ENCODE results near the gene BCHE. TPM values are rescaled to one million over a fixed set of nuclear protein-coding genes. Genes with fewer than 3 reads are reported as not detected.
"Not testable (repeated sequence)": the region's sequence is repeated elsewhere in the genome, so short reads cannot be mapped to it uniquely, and the experiment has no call there.

The BCHE gene
- total RNA-seq, 2 experiments from 2014 or later, result not detected

GRCh38 chr3:165846056-165846455 lies 8.8 kb upstream of the BCHE start:
- Mint-ChIP-seq H3K4me1 (no peaks in the 10 kb centered on the region), H3K27me3 (no peaks in the 10 kb centered on the region), H3K4me3 (no peak overlapping the region), H3K27ac (no peak overlapping the region), H3K9me3 (no peaks in the 10 kb centered on the region), H3K36me3 (ENCODE audit: low read depth) (no peaks in the 10 kb centered on the region)
- DNase-seq, result no peak
- POLR2A ChIA-PET, result no interaction called here
- CTCF ChIA-PET, result no interaction called here

DNA sequence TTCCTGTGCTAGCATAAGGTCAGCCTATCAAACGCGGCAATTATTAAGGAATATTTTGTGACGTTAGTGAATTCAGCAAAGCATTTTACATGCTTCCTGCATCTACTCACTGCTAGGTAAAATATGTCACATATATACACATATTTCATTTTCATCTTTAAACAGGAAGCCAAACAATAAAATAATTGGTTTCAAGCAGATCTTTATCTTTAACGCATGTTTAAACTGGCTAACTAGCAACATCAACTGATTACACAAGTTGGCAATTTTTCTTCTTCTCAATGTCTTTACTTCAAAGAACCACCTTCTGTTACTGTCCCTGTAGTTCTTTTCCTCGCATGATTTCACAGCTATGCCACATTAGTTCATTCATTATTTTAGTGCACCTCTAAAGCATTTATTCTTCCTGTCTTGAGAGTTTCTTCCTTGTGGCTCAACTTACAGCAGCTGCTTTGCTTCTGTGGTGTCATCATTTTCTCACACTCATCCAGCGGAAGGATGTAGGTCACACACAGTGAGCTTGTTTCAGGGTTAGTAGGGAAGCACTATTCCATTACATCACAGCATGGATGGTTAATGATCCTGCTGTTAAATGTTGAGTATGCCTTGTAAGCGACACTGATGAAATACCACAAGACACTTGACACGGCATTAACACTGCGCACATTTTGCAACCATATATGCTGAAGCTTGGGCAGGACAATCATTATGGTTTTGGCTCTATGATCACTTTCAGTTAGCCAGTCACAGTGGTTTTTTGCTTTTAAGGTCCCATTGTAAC lies 2.3 kb upstream of the BCHE start:
- Mint-ChIP-seq H3K27me3 (no peaks in the 10 kb centered on the region), H3K4me1 (no peaks in the 10 kb centered on the region), H3K9me3 (no peaks in the 10 kb centered on the region), H3K36me3 (ENCODE audit: low read depth) (no peaks in the 10 kb centered on the region), H3K4me3 (no peak overlapping the region), H3K27ac (no peak overlapping the region)
- ChIA-PET CTCF (no interaction called here), POLR2A (no interaction called here)
- DNase-seq, result no peak

GRCh38 chr3:165837801-165838200 lies 578 bp upstream of the BCHE start:
- Mint-ChIP-seq H3K4me1 (no peaks in the 10 kb centered on the region), H3K27ac (no peak overlapping the region), H3K36me3 (ENCODE audit: low read depth) (no peaks in the 10 kb centered on the region), H3K27me3 (no peaks in the 10 kb centered on the region), H3K4me3 (no peak overlapping the region), H3K9me3 (no peaks in the 10 kb centered on the region)
- no peak for DNase-seq
- CTCF ChIA-PET, result no interaction called here
- POLR2A ChIA-PET, result no interaction called here

DNA sequence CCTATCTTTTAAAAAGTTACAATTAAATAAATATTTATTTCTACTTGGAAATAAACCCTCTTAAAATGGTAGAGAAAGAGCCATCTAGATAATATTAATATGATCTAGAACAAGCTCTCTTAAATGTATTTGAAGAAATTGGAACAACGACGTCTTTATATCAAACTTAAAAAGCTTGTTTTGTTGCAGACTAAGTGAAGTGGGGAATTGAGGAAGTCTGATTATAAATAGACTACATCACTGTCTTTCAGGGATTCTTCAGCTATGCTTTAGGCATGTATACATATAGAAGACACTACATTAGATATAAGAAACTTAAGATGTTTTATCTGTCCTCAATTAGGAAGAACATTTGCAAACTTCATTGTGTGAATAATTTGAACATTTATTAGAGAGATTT lies 1.8 kb downstream of the BCHE start:
- H3K36me3 Mint-ChIP-seq (ENCODE audit: low read depth), result no peaks in the 10 kb centered on the region

GRCh38 chr3:165830746-165831145 lies 6.5 kb downstream of the BCHE start:
- POLR2A ChIA-PET, result no interaction called here
- Mint-ChIP-seq H3K4me1 (no peaks in the 10 kb centered on the region), H3K27me3 (no peaks in the 10 kb centered on the region), H3K36me3 (ENCODE audit: low read depth) (no peaks in the 10 kb centered on the region), H3K27ac (no peak overlapping the region), H3K4me3 (no peak overlapping the region), H3K9me3 (no peaks in the 10 kb centered on the region)
- CTCF ChIA-PET, result no interaction called here
- no peak for DNase-seq

More for the DNA sequence above, 1.8 kb downstream of the BCHE start:
- ChIA-PET POLR2A (no interaction called here), CTCF (no interaction called here)
- Mint-ChIP-seq H3K27me3 (no peaks in the 10 kb centered on the region), H3K9me3 (no peaks in the 10 kb centered on the region), H3K27ac (no peak overlapping the region), H3K4me3 (no peak overlapping the region), H3K4me1 (no peaks in the 10 kb centered on the region)
- DNase-seq, result no peak

- no peak overlapping the region for H3K27ac Mint-ChIP-seq
- no peaks in the 10 kb centered on the region for H3K36me3 Mint-ChIP-seq (ENCODE audit: low read depth)
- H3K9me3 Mint-ChIP-seq, result no peaks in the 10 kb centered on the region
- H3K4me1 Mint-ChIP-seq, result no peaks in the 10 kb centered on the region
- no peak overlapping the region for H3K4me3 Mint-ChIP-seq
- no peaks in the 10 kb centered on the region for H3K27me3 Mint-ChIP-seq
- ChIA-PET CTCF (no interaction called here), POLR2A (no interaction called here)
- no peak for DNase-seq
Measured at GRCh38 chr3:165827883-165828282, 9.3 kb downstream of the BCHE start.

DNA sequence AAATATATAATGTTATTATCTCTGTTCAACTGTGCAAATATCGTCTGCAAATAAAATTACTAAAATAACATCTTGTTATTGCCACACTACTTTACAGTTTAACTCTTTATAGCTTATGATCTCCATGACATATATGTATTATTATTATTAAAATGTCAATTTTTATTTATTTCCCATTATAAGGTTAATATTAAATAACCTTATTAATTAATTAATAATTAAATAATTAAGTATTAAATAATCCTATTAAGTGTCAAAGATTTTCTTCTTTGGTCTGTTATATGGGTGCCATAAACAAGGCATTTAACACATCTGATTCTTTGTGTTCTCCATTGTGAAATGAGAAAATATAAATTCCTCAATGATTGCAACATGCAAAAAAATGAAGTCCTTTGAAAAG lies 10.0 kb downstream of the BCHE start:
- no peak overlapping the region for H3K27ac Mint-ChIP-seq
- no peaks in the 10 kb centered on the region for H3K27me3 Mint-ChIP-seq
- H3K36me3 Mint-ChIP-seq (ENCODE audit: low read depth), result no peaks in the 10 kb centered on the region
- CTCF ChIA-PET, result no interaction called here
- DNase-seq, result no peak
- H3K9me3 Mint-ChIP-seq, result no peaks in the 10 kb centered on the region
- no peaks in the 10 kb centered on the region for H3K4me1 Mint-ChIP-seq
- POLR2A ChIA-PET, result no interaction called here
- no peak overlapping the region for H3K4me3 Mint-ChIP-seq

- Mint-ChIP-seq H3K27me3 (no peaks in the 10 kb centered on the region), H3K27ac (no peak overlapping the region), H3K9me3 (peaks cover 2% of the 10 kb centered on the region), H3K36me3 (ENCODE audit: low read depth) (no peaks in the 10 kb centered on the region), H3K4me1 (no peaks in the 10 kb centered on the region), H3K4me3 (no peak overlapping the region)
- POLR2A ChIA-PET, result no interaction called here
- DNase-seq, result no peak
- CTCF ChIA-PET, result no interaction called here
Measured at GRCh38 chr3:165820671-165821123, 16.5 kb downstream of the BCHE start.

DNA sequence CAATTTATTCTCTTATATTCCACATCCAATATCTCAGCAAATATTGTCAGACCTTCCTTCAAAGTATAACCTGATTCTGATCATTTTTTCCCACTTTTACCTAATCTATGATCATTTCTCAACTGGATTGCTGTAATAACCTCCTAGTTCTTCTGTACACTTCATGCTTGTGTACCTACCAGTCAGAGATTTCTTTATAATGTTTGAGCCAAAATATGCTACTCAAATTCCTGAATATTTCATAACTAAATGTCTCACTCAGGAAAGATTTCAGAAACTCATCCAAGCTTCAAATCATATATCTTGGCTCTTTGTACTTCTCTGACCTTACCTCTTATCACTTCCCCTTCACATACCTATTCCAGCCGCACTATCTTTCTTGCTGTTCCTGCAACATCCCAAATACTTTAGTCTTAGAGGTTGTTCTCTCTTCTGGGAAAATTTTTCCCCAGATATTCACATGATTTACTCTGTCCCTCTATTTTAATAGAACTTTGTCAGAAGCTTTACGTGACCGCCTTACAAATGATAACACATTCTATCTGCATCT lies 20.0 kb downstream of the BCHE start:
- DNase-seq, result no peak
- Mint-ChIP-seq H3K4me3 (no peak overlapping the region), H3K36me3 (ENCODE audit: low read depth) (no peaks in the 10 kb centered on the region), H3K9me3 (peaks cover 2% of the 10 kb centered on the region), H3K27ac (no peak overlapping the region), H3K4me1 (no peaks in the 10 kb centered on the region), H3K27me3 (no peaks in the 10 kb centered on the region)
- CTCF ChIA-PET, result no interaction called here
- POLR2A ChIA-PET, result no interaction called here

- no peak overlapping the region for H3K27ac Mint-ChIP-seq
- no peaks in the 10 kb centered on the region for H3K27me3 Mint-ChIP-seq
- POLR2A ChIA-PET, result no interaction called here
Measured at GRCh38 chr3:165816209-165816608, 21.0 kb downstream of the BCHE start.

GRCh38 chr3:165815682-165816081 lies 21.5 kb downstream of the BCHE start:
- Mint-ChIP-seq H3K9me3 (peaks cover 2% of the 10 kb centered on the region), H3K36me3 (ENCODE audit: low read depth) (no peaks in the 10 kb centered on the region), H3K27me3 (no peaks in the 10 kb centered on the region), H3K4me1 (no peaks in the 10 kb centered on the region), H3K27ac (no peak overlapping the region), H3K4me3 (no peak overlapping the region)
- POLR2A ChIA-PET, result no interaction called here
- DNase-seq, result no peak
- CTCF ChIA-PET, result no interaction called here

More at GRCh38 chr3:165816209-165816608, 21.0 kb downstream of the BCHE start:
- Mint-ChIP-seq H3K4me1 (no peaks in the 10 kb centered on the region), H3K4me3 (no peak overlapping the region), H3K9me3 (peaks cover 2% of the 10 kb centered on the region), H3K36me3 (ENCODE audit: low read depth) (no peaks in the 10 kb centered on the region)
- CTCF ChIA-PET, result no interaction called here
- DNase-seq, result no peak

DNA sequence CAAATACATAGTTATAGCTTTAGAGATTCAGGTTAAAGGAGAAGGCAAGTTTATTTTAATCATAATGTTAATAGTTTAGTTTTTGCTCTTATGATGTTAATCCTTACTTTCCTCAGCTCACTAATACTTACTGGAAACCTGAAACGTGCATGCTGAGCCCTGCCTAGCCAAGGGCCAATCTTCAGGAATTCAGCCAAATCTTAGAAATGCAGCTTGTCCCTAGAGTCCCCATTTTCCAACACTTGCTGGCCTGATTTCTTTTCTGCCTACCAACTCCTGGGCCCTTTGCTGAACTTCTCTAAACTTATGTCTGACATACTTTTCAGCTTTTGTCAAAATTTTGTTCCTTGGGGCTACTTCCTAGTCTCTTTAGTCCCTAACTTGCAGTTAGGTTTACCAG lies 22.8 kb downstream of the BCHE start:
- Mint-ChIP-seq H3K27ac (no peak overlapping the region), H3K4me1 (no peaks in the 10 kb centered on the region), H3K4me3 (no peak overlapping the region), H3K36me3 (ENCODE audit: low read depth) (no peaks in the 10 kb centered on the region), H3K27me3 (no peaks in the 10 kb centered on the region), H3K9me3 (peaks cover 2% of the 10 kb centered on the region)
- DNase-seq, result no peak
- ChIA-PET CTCF (no interaction called here), POLR2A (no interaction called here)

DNA sequence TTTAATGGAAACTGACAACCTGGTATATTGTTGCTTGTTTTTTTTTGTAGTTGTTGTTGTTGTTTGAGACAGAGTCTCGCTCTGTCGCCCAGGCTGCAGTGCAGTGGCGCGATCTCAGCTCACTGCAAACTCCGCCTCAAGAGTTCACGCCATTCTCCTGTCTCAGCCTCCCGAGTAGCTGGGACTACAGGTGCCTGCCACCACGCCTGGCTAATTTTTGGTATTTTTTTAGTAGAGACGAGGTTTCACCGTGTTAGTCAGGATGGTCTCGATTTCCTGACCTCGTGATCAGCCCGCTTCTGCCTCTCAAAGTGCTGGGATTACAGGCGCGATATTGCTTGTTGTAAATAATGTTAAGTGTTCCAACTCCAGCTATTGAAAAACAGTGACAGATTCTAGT lies 29.3 kb downstream of the BCHE start:
- CTCF ChIA-PET; H3K9me3 Mint-ChIP-seq; H3K36me3 Mint-ChIP-seq (ENCODE audit: low read depth); H3K27me3 Mint-ChIP-seq; H3K4me3 Mint-ChIP-seq; H3K4me1 Mint-ChIP-seq; H3K27ac Mint-ChIP-seq; POLR2A ChIA-PET; DNase-seq: not testable (repeated sequence)

GRCh38 chr3:165805946-165806561 lies 31.2 kb downstream of the BCHE start:
- no peaks in the 10 kb centered on the region for H3K4me1 Mint-ChIP-seq
- ChIA-PET CTCF (interaction anchor here (0.6 kb wide), 1 partner anchor 125 kb away, joined by 3 read pairs; no protein-coding TSS in a partner anchor), POLR2A (no interaction called here)
- no peaks in the 10 kb centered on the region for H3K36me3 Mint-ChIP-seq (ENCODE audit: low read depth)
- no peak for DNase-seq
- no peak overlapping the region for H3K4me3 Mint-ChIP-seq
- H3K27me3 Mint-ChIP-seq, result no peaks in the 10 kb centered on the region
- H3K27ac Mint-ChIP-seq, result no peak overlapping the region
- H3K9me3 Mint-ChIP-seq, result no peaks in the 10 kb centered on the region

Data from activated CD4-positive, alpha-beta T cell treated with anti-CD3 and anti-CD28 coated beads, Interleukin-2, amount 10 ng/mL, durations not matched to agents 7 days and 5 days (primary cell).